Measurements from ENCODE around the gene MACROD2. TPM values are rescaled to one million over a fixed set of nuclear protein-coding genes. Genes with fewer than 3 reads are reported as not detected.

MACROD2 gene
- polyA plus RNA-seq, 1 donor from 2014 or later = 23.2 TPM

DNA sequence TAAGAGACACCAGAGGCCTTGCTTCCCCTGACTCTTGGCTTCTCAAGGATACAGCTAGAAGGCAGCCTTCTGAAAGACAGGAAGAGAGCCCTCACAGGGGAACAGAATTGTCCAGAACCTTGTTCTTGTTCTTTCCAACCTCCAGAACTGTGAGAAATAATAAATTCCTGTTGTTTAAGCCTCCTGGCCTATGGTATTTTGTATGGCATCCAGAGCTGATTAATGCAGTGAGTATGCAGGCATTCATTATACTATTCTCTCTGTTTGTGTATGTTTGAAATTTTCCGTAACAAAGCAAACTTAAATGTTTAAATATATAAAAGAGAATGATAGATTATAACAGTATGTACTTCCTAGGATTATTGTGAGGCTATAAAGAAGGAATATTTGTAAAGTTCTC lies 1245.5 kb downstream of the MACROD2 start:
- H3K27me3 ChIP-seq (ENCODE audit: insufficient read depth, low read depth, low read length) = no peaks in the 10 kb centered on the region
- H3K9ac ChIP-seq (ENCODE audit: low read length) = no peak overlapping the region
- no peaks in the 10 kb centered on the region for H3K36me3 ChIP-seq (ENCODE audit: insufficient read depth, low read length)
- no peaks in the 10 kb centered on the region for H4K20me1 ChIP-seq (ENCODE audit: insufficient read depth)
- H3F3A ChIP-seq (ENCODE audit: insufficient read depth, low read length, poor library complexity, severe bottlenecking) = no peaks in the 10 kb centered on the region
- H3K9me3 ChIP-seq (ENCODE audit: low read length) = no peaks in the 10 kb centered on the region
- H3K79me2 ChIP-seq (replicated peaks; ENCODE audit: insufficient read depth, low read length) = no peaks in the 10 kb centered on the region
- no peak overlapping the region for H2AFZ ChIP-seq (ENCODE audit: low read depth, low read length)
- H3K27ac ChIP-seq (ENCODE audit: low read length) = no peak overlapping the region
- no peaks in the 10 kb centered on the region for H3K9me2 ChIP-seq (ENCODE audit: insufficient read depth, low read length)
- H3K4me3 ChIP-seq (ENCODE audit: low read length) = no peak overlapping the region
- TF ChIP-seq SMC3 (conservative IDR thresholded peaks at IDR 0.05; ENCODE audit: poor library complexity) (no peak), MXI1 (conservative IDR thresholded peaks at IDR 0.05; ENCODE audit: poor library complexity, severe bottlenecking) (no peak), EZH2 (IDR thresholded peaks at IDR 0.05; ENCODE audit: borderline replicate concordance, insufficient read depth, low read length, poor library complexity, severe bottlenecking) (no peak), RAD21 (conservative IDR thresholded peaks at IDR 0.05) (no peak), EP300 (conservative IDR thresholded peaks at IDR 0.05; ENCODE audit: poor library complexity, severe bottlenecking) (no peak), TAF1 (IDR thresholded peaks at IDR 0.05; ENCODE audit: low read depth) (no peak), POLR2AphosphoS5 (IDR thresholded peaks at IDR 0.05) (no peak)
- TF ChIP-seq, protein P1, sequence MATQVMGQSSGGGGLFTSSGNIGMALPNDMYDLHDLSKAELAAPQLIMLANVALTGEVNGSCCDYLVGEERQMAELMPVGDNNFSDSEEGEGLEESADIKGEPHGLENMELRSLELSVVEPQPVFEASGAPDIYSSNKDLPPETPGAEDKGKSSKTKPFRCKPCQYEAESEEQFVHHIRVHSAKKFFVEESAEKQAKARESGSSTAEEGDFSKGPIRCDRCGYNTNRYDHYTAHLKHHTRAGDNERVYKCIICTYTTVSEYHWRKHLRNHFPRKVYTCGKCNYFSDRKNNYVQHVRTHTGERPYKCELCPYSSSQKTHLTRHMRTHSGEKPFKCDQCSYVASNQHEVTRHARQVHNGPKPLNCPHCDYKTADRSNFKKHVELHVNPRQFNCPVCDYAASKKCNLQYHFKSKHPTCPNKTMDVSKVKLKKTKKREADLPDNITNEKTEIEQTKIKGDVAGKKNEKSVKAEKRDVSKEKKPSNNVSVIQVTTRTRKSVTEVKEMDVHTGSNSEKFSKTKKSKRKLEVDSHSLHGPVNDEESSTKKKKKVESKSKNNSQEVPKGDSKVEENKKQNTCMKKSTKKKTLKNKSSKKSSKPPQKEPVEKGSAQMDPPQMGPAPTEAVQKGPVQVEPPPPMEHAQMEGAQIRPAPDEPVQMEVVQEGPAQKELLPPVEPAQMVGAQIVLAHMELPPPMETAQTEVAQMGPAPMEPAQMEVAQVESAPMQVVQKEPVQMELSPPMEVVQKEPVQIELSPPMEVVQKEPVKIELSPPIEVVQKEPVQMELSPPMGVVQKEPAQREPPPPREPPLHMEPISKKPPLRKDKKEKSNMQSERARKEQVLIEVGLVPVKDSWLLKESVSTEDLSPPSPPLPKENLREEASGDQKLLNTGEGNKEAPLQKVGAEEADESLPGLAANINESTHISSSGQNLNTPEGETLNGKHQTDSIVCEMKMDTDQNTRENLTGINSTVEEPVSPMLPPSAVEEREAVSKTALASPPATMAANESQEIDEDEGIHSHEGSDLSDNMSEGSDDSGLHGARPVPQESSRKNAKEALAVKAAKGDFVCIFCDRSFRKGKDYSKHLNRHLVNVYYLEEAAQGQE (IDR thresholded peaks at IDR 0.05; ENCODE audit: borderline replicate concordance) = no peak
- TF ChIP-seq, protein P2, sequence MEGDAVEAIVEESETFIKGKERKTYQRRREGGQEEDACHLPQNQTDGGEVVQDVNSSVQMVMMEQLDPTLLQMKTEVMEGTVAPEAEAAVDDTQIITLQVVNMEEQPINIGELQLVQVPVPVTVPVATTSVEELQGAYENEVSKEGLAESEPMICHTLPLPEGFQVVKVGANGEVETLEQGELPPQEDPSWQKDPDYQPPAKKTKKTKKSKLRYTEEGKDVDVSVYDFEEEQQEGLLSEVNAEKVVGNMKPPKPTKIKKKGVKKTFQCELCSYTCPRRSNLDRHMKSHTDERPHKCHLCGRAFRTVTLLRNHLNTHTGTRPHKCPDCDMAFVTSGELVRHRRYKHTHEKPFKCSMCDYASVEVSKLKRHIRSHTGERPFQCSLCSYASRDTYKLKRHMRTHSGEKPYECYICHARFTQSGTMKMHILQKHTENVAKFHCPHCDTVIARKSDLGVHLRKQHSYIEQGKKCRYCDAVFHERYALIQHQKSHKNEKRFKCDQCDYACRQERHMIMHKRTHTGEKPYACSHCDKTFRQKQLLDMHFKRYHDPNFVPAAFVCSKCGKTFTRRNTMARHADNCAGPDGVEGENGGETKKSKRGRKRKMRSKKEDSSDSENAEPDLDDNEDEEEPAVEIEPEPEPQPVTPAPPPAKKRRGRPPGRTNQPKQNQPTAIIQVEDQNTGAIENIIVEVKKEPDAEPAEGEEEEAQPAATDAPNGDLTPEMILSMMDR (IDR thresholded peaks at IDR 0.05; ENCODE audit: poor library complexity, severe bottlenecking) = no peak
- H3K4me2 ChIP-seq (ENCODE audit: low read length) = no peak overlapping the region

DNA sequence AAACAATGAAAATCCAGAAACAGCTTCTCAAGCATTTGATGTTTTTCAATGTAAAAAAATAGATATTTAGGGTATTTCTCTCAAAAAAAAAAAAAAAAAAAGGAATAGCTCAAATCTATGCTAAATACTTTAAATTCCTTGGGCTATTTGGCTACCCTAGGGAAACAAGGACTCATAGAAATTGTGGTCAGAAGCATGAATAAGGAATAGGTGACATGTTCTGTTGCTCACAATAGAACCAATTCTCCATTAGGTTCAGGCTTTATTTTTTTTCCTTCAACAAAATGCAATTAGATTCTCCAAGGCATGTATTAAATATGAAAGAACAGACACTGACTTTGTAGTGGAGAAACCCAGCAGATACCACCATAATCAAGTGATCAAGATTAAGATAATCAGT lies 1246.4 kb downstream of the MACROD2 start:
- Histone ChIP-seq H3K4me2 (ENCODE audit: low read length) (no peak overlapping the region), H3K9me2 (ENCODE audit: insufficient read depth, low read length) (no peaks in the 10 kb centered on the region), H3K79me2 (replicated peaks; ENCODE audit: insufficient read depth, low read length) (no peaks in the 10 kb centered on the region), H2AFZ (ENCODE audit: low read depth, low read length) (no peak overlapping the region), H3F3A (ENCODE audit: insufficient read depth, low read length, poor library complexity, severe bottlenecking) (no peaks in the 10 kb centered on the region), H3K36me3 (ENCODE audit: insufficient read depth, low read length) (no peaks in the 10 kb centered on the region), H4K20me1 (ENCODE audit: insufficient read depth) (no peaks in the 10 kb centered on the region), H3K9ac (ENCODE audit: low read length) (no peak overlapping the region), H3K27ac (ENCODE audit: low read length) (no peak overlapping the region), H3K4me3 (ENCODE audit: low read length) (no peak overlapping the region), H3K27me3 (ENCODE audit: insufficient read depth, low read depth, low read length) (no peaks in the 10 kb centered on the region), H3K9me3 (ENCODE audit: low read length) (no peaks in the 10 kb centered on the region)
- TF ChIP-seq, protein P1 (IDR thresholded peaks at IDR 0.05; ENCODE audit: borderline replicate concordance) = no peak
- TF ChIP-seq RAD21 (conservative IDR thresholded peaks at IDR 0.05) = no peak
- no peak for TF ChIP-seq SMC3 (conservative IDR thresholded peaks at IDR 0.05; ENCODE audit: poor library complexity)
- TF ChIP-seq EZH2 (IDR thresholded peaks at IDR 0.05; ENCODE audit: borderline replicate concordance, insufficient read depth, low read length, poor library complexity, severe bottlenecking) = no peak
- TF ChIP-seq POLR2AphosphoS5 (IDR thresholded peaks at IDR 0.05) = no peak
- no peak for TF ChIP-seq EP300 (conservative IDR thresholded peaks at IDR 0.05; ENCODE audit: poor library complexity, severe bottlenecking)
- TF ChIP-seq, protein P2 (IDR thresholded peaks at IDR 0.05; ENCODE audit: poor library complexity, severe bottlenecking) = no peak
- no peak for TF ChIP-seq TAF1 (IDR thresholded peaks at IDR 0.05; ENCODE audit: low read depth)
- TF ChIP-seq MXI1 (conservative IDR thresholded peaks at IDR 0.05; ENCODE audit: poor library complexity, severe bottlenecking) = no peak
